ENCODE data around the gene RANBP9.

RANBP9 gene

DNA sequence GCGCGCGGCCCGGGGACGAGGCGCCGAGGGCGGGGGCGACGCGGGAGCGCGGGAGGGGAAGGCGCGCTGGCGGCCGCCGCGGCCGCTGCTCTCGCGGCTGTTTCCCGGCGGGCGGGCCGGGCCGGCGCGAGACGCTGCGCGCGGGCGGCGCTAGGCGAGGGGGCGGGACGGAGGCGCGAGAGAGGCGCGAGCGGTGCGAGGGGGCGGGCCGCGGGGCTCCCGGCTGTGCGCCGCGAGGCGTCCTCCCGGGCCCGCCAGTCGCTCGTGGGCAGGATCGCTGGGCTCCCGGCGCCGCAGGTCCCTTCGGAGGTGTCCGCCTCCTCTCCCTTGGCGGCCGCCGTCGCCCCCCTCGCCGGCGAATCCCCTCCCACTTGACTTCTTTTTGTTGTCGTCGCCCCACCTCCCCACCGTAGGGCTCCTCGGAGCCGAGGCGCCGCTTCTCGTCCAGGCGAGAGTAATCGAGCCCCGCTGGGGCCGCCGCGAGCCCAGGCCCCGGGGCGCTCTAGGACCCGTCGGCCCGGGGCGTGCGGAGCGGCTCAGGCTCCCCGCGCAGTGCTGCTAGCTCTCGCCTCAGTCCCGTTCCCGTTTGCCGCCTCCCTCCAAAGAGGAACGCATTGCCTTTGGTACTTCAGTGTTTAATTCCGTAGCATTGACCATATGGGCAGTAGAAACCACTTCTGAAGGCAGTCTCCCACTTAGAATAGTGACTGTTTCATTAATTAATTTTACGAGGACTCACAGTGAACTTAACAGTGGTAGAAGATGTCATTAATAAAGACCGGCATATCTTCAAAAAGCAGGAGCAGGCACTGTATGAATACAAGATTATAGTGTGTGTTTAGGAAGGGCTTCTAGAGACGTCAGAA, at the start of gene RANBP9:
TSS of gene RANBP9 (minus strand) at position 103 of the 866 bp plus-strand sequence. CDS start 330 bp downstream, outside the sequence.
- no peak for TF ChIP-seq Cebpa-rat (IDR thresholded peaks at IDR 0.05)
- H3K36me3 ChIP-seq = peaks cover 11% of the 10 kb centered on the region
- peak within 1 kb of the TSS; percentile 97 for H3K27ac ChIP-seq
- peaks cover 19% of the 10 kb centered on the region for H3K9me3 ChIP-seq
- H3K4me3 ChIP-seq = peak within 1 kb of the TSS; percentile 92
- no peaks in the 10 kb centered on the region for H3K27me3 ChIP-seq
- H3K4me2 ChIP-seq = peak within 1 kb of the TSS; percentile 85
- H3K4me1 ChIP-seq = peaks cover 46% of the 10 kb centered on the region
- H4K20me1 ChIP-seq = peaks cover 40% of the 10 kb centered on the region
- H3K9ac ChIP-seq = peak within 1 kb of the TSS; percentile 95

DNA sequence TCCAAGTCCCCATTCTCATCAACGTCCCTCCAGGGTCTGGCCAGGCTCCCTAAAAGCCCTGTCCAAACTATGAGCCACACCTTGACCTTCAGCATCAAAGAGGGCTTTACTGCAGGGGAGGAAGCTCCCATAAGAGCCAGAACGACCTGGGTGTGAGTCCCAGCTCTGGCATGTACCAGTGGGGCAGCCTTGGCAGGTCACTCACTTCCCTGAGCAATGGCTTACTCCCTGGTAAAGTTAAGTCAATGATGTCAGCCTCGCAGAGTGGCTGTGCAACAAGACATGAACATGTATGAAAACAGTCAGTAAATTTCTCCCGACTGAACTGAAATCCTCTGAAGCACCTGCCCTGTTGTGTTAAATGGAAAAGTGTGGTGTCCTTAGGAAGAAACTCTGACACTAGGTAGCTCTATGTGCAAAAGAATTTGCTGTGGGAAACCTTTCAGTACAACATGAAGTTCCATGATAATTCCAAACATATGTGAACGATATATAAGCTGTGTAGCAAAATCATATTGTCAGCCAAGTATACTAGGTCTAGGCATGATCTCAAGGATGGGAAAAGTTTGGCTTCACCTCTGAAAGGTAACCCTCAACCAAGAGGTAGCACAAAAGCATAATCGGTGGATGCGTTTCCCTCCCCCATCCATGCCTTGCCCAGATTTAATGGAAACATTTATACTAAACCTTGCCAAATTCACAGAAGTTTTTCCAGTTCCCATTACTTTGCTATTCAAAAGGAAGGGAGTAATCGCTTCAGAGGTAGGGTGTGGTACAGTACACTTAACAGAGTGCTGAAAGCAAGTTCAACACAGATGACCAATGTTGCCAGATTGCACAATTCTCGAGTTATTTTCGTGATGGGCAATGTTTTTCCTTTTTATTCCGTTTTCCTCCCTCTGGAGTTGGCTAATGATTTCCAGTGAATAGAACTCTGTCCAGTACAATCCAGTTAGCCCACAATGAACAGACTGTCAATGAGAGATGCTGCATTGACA, 49.0 kb upstream of the RANBP9 start:
- H3K27ac ChIP-seq = 0 out of 2 replicates have a peak overlapping the region, but pooled peaks have one; percentile 82
- no peaks in the 10 kb centered on the region for H3K27me3 ChIP-seq
- TF ChIP-seq Cebpa-rat (IDR thresholded peaks at IDR 0.05) = no peak

DNA sequence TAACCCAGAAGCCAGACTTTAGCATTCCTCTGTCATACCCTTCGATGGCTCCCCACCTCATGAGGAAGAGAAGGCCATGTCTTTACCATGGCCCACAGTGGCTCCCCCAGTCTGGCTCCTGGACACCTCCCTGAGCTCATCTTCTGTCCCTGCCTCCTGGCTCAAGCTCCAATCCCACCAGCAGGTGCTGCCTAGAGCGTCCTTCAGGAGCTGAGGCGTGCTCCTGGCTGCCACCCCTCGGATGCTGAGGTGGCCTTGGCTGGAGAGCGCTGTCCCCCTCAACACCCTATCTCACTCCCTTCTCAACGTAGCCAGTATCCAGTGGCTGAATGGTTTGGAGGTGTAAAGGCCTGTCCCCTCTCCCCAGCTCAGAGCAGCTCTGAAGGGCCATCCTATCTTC, 47.4 kb upstream of the RANBP9 start:
- 0 out of 2 replicates have a peak, but pooled peaks cover under 1% of the 10 kb centered on the region for H3K9me3 ChIP-seq
- H3K4me3 ChIP-seq = no peak overlapping the region
- no peaks in the 10 kb centered on the region for H4K20me1 ChIP-seq
- peaks cover 42% of the 10 kb centered on the region for H3K4me1 ChIP-seq
- no peak overlapping the region for H3K9ac ChIP-seq
- H3K4me2 ChIP-seq = no peak overlapping the region
- no peak overlapping the region for H3K27ac ChIP-seq
- H3K36me3 ChIP-seq = no peaks in the 10 kb centered on the region
- no peaks in the 10 kb centered on the region for H3K27me3 ChIP-seq
- no peak for TF ChIP-seq Cebpa-rat (IDR thresholded peaks at IDR 0.05)

More for the DNA sequence above, 49.0 kb upstream of the RANBP9 start:
- H3K4me2 ChIP-seq = no peak overlapping the region
- 0 out of 2 replicates have a peak, but pooled peaks cover 5% of the 10 kb centered on the region for H3K9me3 ChIP-seq
- no peak overlapping the region for H3K4me3 ChIP-seq
- no peaks in the 10 kb centered on the region for H4K20me1 ChIP-seq
- peaks cover 39% of the 10 kb centered on the region for H3K4me1 ChIP-seq
- no peak overlapping the region for H3K9ac ChIP-seq
- no peaks in the 10 kb centered on the region for H3K36me3 ChIP-seq

DNA sequence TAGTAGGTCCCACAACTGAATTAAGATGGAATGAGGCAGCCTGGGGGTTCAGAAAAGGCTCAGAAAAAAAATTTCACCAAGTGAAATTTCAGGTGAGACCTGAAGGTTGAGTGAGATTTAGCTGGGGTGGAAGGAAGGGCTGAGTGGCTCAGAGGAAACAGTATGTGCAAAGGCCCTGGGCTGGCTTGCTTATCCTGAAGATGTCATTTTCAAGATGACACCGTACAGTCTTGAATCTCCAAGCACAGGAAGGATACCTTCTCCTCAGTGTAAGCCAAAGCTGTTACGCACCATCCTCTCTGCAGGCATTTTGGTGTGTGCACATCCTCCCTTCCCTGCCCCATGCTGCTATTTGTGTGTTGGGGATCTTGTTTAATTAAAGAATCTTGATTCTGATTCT, 43.0 kb upstream of the RANBP9 start:
- no peak overlapping the region for H3K4me3 ChIP-seq
- no peaks in the 10 kb centered on the region for H3K9me3 ChIP-seq
- H3K27ac ChIP-seq = no peak overlapping the region
- H3K27me3 ChIP-seq = no peaks in the 10 kb centered on the region
- no peaks in the 10 kb centered on the region for H3K36me3 ChIP-seq
- TF ChIP-seq Cebpa-rat (IDR thresholded peaks at IDR 0.05) = no peak
- H4K20me1 ChIP-seq = no peaks in the 10 kb centered on the region
- H3K4me2 ChIP-seq = peak overlapping the region; percentile 45
- peaks cover 12% of the 10 kb centered on the region for H3K4me1 ChIP-seq
- no peak overlapping the region for H3K9ac ChIP-seq

DNA sequence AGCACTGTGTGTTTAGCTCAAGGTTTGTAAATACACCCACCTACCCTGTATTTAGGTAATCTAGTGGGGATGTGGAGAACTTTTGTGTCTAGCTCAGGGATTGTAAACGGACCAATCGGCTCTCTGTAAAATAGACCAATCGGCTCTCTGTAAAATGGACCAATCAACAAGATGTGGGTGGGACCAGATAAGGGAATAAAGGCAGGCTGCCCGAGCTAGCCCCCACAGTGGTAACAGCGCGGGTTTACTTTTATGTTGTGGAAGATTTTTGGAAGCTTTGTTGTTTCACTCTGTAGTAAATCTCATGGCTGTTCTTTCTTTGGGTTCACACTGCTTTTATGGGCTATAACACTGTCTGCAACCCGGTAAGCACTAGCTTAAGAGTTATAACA, 32.1 kb upstream of the RANBP9 start:
- Histone ChIP-seq H3K4me2 (no peak overlapping the region), H3K36me3 (no peaks in the 10 kb centered on the region), H3K9me3 (peaks cover 17% of the 10 kb centered on the region), H3K4me3 (no peak overlapping the region; the same call in 1 of the 2 replicates), H3K27ac (no peak overlapping the region), H3K4me1 (no peaks in the 10 kb centered on the region), H4K20me1 (no peaks in the 10 kb centered on the region), H3K9ac (no peak overlapping the region), H3K27me3 (peaks cover 33% of the 10 kb centered on the region)
- no peak for TF ChIP-seq Cebpa-rat (IDR thresholded peaks at IDR 0.05)

DNA sequence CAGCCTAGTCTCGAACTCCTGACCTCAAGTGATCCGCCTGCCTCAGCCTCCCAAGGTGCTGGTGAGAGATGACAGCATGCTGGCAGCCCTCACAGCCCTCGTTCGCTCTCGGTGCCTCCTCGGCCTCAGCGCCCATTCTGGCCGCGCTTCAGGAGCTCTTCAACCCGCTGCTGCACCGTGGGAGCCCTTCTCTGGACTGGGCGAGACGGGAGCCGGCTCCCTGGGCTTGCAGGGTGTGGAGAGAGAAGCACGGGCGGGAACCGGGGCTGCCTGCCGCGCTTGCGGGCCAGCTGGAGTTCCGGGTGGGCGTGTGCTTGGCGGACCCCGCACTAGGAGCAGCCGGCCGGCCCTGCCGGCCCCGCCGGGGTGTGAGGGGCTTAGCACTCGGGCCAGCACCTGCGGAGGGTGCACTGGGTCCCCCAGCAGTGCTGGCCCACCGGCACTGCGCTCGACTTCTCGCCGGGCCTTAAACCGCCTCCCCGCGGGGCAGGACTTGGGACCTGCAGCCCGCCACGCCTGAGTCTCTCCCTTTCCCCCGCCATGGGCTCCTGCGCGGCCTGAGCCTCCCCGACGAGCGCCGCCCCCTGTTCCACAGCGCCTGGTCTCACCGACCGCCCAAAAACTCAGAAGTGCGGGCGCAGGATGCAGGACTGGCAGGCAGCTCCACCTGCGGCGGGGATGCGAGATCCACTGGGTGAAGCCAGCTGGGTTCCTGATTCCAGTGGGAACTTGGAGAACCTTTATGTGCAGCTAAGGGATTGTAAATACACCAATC, 31.5 kb upstream of the RANBP9 start:
- no peak for TF ChIP-seq Cebpa-rat (IDR thresholded peaks at IDR 0.05)
- H3K36me3 ChIP-seq = no peaks in the 10 kb centered on the region
- H3K27ac ChIP-seq = no peak overlapping the region
- no peak overlapping the region for H3K9ac ChIP-seq
- H3K4me3 ChIP-seq = peak overlapping the region; percentile 62
- no peaks in the 10 kb centered on the region for H3K4me1 ChIP-seq
- H3K4me2 ChIP-seq = peak overlapping the region; percentile 56
- H3K27me3 ChIP-seq = peaks cover 33% of the 10 kb centered on the region
- peaks cover 17% of the 10 kb centered on the region for H3K9me3 ChIP-seq
- H4K20me1 ChIP-seq = no peaks in the 10 kb centered on the region

DNA sequence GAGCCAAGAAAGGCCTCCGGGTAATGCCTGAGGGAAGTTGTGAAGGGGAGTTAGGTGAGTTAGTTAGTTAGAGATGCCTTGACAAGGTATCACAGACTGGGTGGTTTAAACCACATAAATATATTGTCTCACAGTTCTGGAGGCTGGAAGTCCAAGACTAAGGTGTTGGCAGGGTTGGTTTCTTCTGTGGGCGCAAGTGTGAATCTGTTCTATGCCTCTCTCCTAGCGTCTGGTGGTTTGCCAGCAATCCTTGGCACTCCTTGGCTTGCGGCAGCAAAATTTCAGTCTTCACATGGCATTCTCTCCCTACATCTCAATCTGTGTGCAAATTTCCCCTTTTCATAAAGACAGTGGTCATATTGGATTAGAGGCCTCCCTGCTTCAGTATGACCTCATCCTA, 29.7 kb upstream of the RANBP9 start:
- H3K9ac ChIP-seq = no peak overlapping the region
- H3K27ac ChIP-seq = no peak overlapping the region
- H3K27me3 ChIP-seq = peaks cover 33% of the 10 kb centered on the region
- no peaks in the 10 kb centered on the region for H3K36me3 ChIP-seq
- H3K4me2 ChIP-seq = no peak overlapping the region
- H3K4me3 ChIP-seq = no peak overlapping the region
- H4K20me1 ChIP-seq = no peaks in the 10 kb centered on the region
- H3K9me3 ChIP-seq = peaks cover 17% of the 10 kb centered on the region
- no peaks in the 10 kb centered on the region for H3K4me1 ChIP-seq
- TF ChIP-seq Cebpa-rat (IDR thresholded peaks at IDR 0.05) = no peak

DNA sequence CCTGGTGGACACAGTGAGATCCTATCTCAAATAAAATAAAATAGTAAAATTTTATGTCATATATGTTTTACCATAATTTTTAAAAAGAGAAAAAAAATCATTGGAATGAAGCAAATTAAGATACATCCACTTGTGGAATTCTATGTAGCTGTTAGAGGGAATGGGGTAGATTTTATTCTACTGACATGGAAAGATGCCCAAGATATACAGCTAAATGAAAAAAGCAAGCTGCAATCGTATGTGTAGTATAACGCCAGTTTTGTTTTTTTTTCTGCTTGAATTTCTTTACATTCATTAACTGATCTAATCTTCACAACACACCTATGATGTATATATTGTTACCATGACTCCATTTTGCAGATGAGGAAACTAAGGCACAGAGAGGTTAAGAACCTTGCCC, 23.4 kb upstream of the RANBP9 start:
- no peaks in the 10 kb centered on the region for H3K4me1 ChIP-seq
- H3K4me2 ChIP-seq = no peak overlapping the region
- TF ChIP-seq Cebpa-rat (IDR thresholded peaks at IDR 0.05) = no peak
- no peak overlapping the region for H3K9ac ChIP-seq
- no peak overlapping the region for H3K27ac ChIP-seq
- H3K9me3 ChIP-seq = no peaks in the 10 kb centered on the region
- H3K27me3 ChIP-seq = no peaks in the 10 kb centered on the region
- no peak overlapping the region for H3K4me3 ChIP-seq
- H3K36me3 ChIP-seq = no peaks in the 10 kb centered on the region
- H4K20me1 ChIP-seq = no peaks in the 10 kb centered on the region

Measured in BLaER1 (cell line).